GM06990 (cell line): ENCODE data around the gene RNF130.

Experiments
- DNase-seq: peaks from one replicate; pipeline ENCODE4 v3.0.0-alpha.2; 2011; ENCODE audit not compliant: insufficient read length; ENCODE audit errors: extremely low read depth
- H3K27me3 ChIP-seq: replicated peaks from 2 replicates; pipeline ENCODE4 v1.6.0; 2011; ENCODE audit warnings: low read length; ENCODE audit not compliant: control insufficient read depth, insufficient read depth
- H3K36me3 ChIP-seq: 2 replicates; pipeline ENCODE4 v1.5.1; 2011; ENCODE audit warnings: low read length; ENCODE audit not compliant: control insufficient read depth, insufficient read depth
- H3K4me3 ChIP-seq: replicated peaks from 2 replicates; pipeline ENCODE4 v1.5.1; 2011; ENCODE audit warnings: low read depth, mild to moderate bottlenecking, control low read depth, low read length
- TF ChIP-seq, protein P1 (sequence below): IDR thresholded peaks from 2 replicates; pipeline ENCODE4 v1.5.1; 2011; ENCODE audit warnings: low read length, control low read depth, mild to moderate bottlenecking, inconsistent platforms; ENCODE audit not compliant: insufficient read depth, poor library complexity, severe bottlenecking

The RNF130 gene

DNA sequence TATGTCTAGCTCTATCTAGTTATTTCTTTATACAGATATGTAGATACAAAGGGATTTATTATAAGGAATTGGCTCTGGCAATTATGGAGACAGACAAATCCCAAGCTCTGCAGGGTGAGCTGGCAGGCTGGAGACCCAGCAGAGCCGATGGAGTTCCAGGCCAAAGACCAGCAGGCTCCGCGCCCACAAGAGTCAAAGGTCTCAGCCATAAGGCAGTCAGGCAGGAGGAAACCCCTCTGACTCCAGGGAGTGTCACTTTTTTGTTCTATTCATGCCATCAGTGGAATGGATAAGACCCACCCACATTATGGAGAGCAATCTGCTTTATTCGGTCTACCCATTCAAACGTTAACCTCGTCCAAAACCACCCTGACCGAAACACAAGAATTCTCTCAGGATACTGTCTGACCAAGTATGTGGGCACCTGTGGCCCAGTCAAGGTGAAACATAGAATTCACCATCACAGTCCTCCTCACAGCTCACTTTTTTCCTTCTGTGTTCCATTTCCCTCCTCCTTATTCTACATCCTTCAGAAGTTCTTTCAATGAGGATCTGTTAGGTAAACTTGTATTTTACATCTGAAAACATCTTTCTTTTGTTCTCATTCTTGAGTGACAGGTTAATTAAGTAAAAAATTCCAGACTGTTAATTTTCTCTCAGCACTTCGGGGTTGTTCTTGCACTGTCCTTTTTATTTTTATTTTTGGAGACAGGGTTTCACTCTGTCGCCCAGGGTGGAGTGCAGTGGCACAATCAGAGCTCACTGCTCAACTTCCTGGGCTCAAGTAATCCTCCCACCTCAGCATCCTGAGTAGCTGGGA, 21.2 kb downstream of the RNF130 start:
- DNase-seq, result no peak

DNA sequence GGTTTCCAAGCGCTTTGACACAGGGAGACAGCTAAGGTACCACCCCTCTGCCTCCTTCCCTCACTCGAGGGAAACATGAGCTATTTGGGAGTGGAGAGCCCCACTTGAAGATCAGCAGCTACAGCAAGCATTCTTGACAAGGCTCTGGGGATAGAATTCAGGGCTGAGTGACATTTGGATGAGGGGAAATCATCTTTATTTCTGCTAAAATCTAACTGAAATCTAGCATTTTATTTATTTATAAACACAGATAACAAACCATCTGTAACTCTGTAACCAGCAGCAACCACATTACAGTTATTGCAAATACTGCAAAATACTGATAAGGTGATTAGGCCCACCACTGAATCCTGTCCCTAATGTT, 22.4 kb downstream of the RNF130 start:
- no peak for DNase-seq
- no peaks in the 10 kb centered on the region for H3K27me3 ChIP-seq
- no peaks in the 10 kb centered on the region for H3K36me3 ChIP-seq
- no peak overlapping the region for H3K4me3 ChIP-seq
- TF ChIP-seq, protein P1, sequence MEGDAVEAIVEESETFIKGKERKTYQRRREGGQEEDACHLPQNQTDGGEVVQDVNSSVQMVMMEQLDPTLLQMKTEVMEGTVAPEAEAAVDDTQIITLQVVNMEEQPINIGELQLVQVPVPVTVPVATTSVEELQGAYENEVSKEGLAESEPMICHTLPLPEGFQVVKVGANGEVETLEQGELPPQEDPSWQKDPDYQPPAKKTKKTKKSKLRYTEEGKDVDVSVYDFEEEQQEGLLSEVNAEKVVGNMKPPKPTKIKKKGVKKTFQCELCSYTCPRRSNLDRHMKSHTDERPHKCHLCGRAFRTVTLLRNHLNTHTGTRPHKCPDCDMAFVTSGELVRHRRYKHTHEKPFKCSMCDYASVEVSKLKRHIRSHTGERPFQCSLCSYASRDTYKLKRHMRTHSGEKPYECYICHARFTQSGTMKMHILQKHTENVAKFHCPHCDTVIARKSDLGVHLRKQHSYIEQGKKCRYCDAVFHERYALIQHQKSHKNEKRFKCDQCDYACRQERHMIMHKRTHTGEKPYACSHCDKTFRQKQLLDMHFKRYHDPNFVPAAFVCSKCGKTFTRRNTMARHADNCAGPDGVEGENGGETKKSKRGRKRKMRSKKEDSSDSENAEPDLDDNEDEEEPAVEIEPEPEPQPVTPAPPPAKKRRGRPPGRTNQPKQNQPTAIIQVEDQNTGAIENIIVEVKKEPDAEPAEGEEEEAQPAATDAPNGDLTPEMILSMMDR, result no peak

More for the DNA sequence above, 21.2 kb downstream of the RNF130 start:
- TF ChIP-seq, protein P1, result no peak
- Histone ChIP-seq H3K27me3 (no peaks in the 10 kb centered on the region), H3K36me3 (no peaks in the 10 kb centered on the region), H3K4me3 (no peak overlapping the region)

DNA sequence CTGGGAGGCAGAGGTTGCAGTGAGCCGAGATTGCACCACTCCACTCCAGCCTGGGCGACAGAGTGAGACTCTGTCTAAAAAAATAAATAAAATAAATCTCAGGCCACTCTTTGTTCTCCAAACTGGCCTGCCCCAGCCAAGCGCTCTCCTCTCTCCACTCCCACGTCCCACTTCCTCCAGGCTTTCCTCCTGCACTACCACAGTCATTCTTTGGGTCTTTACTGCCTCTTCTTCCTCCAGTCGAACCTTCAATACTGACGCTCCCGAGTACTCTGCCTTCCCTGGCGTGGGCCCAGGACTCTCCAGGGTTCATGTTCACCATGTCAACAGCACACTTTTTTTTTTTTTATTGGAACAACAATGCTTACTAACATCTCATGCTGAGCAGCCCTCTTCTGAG, 23.9 kb downstream of the RNF130 start:
- no peaks in the 10 kb centered on the region for H3K36me3 ChIP-seq
- TF ChIP-seq, protein P1, result no peak

DNA sequence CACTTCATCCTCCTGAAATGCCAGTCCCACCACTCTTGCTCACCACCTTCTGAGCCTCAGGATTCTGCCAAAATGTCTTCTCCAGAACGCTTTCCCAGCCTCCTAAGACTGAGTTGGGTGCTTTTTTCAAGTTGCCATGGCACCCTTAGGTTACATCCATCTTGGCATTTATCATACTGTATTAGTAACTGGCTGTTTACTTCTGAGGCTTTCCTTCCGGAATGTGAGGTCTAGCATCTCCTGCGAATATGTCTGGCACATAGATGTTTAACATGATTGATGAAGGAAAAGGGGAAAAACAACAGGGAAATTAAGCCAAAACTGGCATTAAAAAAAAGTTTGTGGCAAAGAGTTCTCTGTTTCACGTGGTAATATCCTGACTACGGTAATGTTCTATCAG, 24.9 kb downstream of the RNF130 start:
- H3K4me3 ChIP-seq, result no peak overlapping the region
- no peaks in the 10 kb centered on the region for H3K27me3 ChIP-seq
- no peak for DNase-seq
- H3K36me3 ChIP-seq, result no peaks in the 10 kb centered on the region
- TF ChIP-seq, protein P1, result no peak

More for the DNA sequence above, 23.9 kb downstream of the RNF130 start:
- DNase-seq, result no peak
- Histone ChIP-seq H3K4me3 (no peak overlapping the region), H3K27me3 (no peaks in the 10 kb centered on the region)

DNA sequence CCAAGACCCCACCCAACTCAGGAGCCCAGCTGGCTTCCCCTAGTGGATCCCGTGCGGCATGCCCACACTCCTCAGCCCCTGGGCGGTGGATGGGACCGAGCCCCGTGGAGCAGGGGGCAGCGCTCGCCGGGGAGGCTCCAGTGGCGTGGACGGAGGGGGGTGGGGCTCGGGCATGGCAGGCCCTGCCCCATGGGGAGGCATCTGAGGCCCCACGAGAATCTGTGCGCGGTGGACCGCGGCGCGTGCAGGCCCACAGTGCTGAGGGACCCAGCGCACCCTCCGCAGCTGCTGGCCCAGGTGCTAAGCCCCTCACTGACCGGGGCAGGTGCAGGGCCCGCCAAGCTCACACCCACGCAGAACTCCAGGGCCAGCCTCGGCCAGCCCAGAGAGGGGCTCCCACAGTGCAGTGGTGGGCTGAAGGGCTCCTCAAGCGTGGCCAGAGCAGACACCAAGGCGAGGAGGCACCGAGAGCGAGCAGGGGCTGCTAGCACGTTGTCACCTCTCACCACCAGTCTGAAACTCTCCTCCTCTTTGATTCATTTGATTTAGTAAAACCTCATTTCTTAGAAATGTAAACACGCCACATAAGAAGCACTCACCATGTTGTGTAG, 25.6 kb downstream of the RNF130 start:
- Histone ChIP-seq H3K27me3 (no peaks in the 10 kb centered on the region), H3K4me3 (no peak overlapping the region), H3K36me3 (no peaks in the 10 kb centered on the region)
- TF ChIP-seq, protein P1, result no peak
- no peak for DNase-seq
